Activated CD8-positive, alpha-beta T cell treated with anti-CD3 and anti-CD28 coated beads, Interleukin-2, amount 10 ng/mL, durations not matched to agents 7 days and 5 days (primary cell): ENCODE measurements around the gene CD177. TPM values are rescaled to one million over a fixed set of nuclear protein-coding genes. Genes with fewer than 3 reads are reported as not detected.
"Not testable (repeated sequence)": the region's sequence is repeated elsewhere in the genome, so short reads cannot be mapped to it uniquely, and the experiment has no call there.

Experiments
- ATAC-seq: fragments of 150-1000 bp; cut with Tn5 transposase; one replicate; pipeline ENCODE4 v1.10.0; 2021; ENCODE audit warnings: moderate library complexity
- CTCF ChIA-PET: fragments of 350-600 bp; sonication (Branson Sonifier 250); formaldehyde crosslinking; loops from one replicate; lab custom pipeline; 2021; ENCODE audit warnings: antibody characterized with exemption; lab: Charles Lee
- POLR2A ChIA-PET: fragments of 350-600 bp; sonication (Branson Sonifier 250); formaldehyde crosslinking; loops from one replicate; lab custom pipeline; 2021; ENCODE audit warnings: antibody characterized with exemption; lab: Charles Lee
- DNase-seq: peaks from one replicate; pipeline ENCODE4 v3.0.0-alpha.2; 2020
- H3K27ac Mint-ChIP-seq: one replicate; pipeline ENCODE4 v1.8.0; 2021; ENCODE audit warnings: mild to moderate bottlenecking, mixed read lengths
- H3K27me3 Mint-ChIP-seq: one replicate; pipeline ENCODE4 v1.8.0; 2021; ENCODE audit warnings: low read depth, mixed read lengths
- H3K36me3 Mint-ChIP-seq: one replicate; pipeline ENCODE4 v1.8.0; 2021; ENCODE audit warnings: low read depth, mixed read lengths
- H3K4me1 Mint-ChIP-seq: one replicate; pipeline ENCODE4 v1.8.0; 2021; ENCODE audit warnings: low read depth, mixed read lengths
- H3K4me3 Mint-ChIP-seq: one replicate; pipeline ENCODE4 v1.8.0; 2021; ENCODE audit warnings: mild to moderate bottlenecking, mixed read lengths
- H3K9me3 Mint-ChIP-seq: one replicate; pipeline ENCODE4 v1.8.0; 2022; ENCODE audit warnings: mixed read lengths; ENCODE audit not compliant: insufficient read depth
- total RNA-seq, 2 experiments: library from RNA; stranded (reverse); gene quantifications; one replicate each; pipeline ENCODE4 v1.2.3, GENCODE V29; 2021

CD177 gene
- total RNA-seq, 2 experiments from 2014 or later: not detected

DNA sequence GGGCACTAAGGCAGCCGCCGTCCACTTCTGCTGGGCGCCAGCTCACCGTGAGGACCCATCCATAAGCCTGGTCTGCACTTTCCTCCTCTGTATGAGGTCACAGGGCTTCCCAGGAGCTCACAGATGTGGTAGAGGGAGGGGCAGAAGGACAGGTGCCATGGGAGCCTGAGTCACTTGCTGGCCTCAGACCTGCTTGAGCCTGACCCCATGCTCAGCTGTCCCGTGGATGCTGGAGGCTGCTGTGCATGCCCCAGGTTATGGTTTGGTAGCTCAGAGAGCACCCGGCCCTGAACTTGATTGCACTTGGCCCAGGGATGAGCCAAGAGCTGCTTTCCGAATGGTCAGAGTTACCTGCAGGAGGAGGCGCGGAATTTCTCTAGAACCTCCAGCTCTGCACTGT, 12.2 kb downstream of the CD177 start:
- H3K9me3 Mint-ChIP-seq, ATAC-seq, H3K4me3 Mint-ChIP-seq, H3K27me3 Mint-ChIP-seq, H3K36me3 Mint-ChIP-seq, DNase-seq, H3K4me1 Mint-ChIP-seq, H3K27ac Mint-ChIP-seq, CTCF ChIA-PET, POLR2A ChIA-PET: not testable (repeated sequence)

DNA sequence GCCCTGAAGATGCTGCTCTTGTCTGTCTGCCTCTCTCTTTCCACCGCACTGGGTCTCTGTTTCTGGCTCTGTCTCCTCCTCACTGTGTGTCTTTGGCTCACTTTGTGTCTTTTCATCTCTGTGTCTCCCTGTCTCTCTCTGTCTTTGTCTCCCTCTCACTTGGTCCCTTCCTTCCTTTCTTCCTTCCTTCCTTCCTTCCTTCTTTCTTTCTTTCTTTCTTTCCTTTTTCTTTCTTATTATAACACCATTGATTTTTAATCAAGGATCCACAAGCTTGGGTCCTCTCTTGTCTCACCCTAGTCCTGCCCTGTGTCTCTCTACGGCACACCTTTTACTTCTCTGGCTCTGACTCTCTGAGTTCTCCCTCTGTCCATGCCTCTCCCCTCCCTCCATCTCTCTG, 14.3 kb downstream of the CD177 start:
- H3K27ac Mint-ChIP-seq: no peak overlapping the region
- CTCF ChIA-PET: no interaction called here
- H3K36me3 Mint-ChIP-seq: no peaks in the 10 kb centered on the region
- no peaks in the 10 kb centered on the region for H3K9me3 Mint-ChIP-seq
- POLR2A ChIA-PET: no interaction called here
- H3K27me3 Mint-ChIP-seq: no peaks in the 10 kb centered on the region
- DNase-seq (no peak), ATAC-seq (no peak)
- no peak overlapping the region for H3K4me3 Mint-ChIP-seq
- H3K4me1 Mint-ChIP-seq: no peaks in the 10 kb centered on the region

DNA sequence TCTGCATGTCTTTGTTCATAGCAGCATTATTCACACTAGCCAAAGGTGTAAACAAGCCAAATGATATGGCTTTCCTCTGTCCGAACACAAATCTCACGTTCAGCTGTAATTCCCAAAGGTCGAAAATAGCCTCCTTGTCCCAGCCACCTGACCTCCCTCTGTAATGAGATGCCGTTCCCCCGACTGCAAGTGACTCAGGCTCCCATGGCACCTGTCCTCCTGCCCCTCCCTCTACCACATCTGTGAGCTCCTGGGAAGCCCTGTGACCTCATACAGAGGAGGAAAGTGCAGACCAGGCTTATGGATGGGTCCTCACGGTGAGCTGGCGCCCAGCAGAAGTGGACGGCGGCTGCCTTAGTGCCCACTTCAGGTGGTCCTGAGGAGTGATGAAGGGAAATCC, 15.4 kb downstream of the CD177 start:
- H3K9me3 Mint-ChIP-seq, DNase-seq, CTCF ChIA-PET, H3K27me3 Mint-ChIP-seq, H3K27ac Mint-ChIP-seq, POLR2A ChIA-PET, H3K4me1 Mint-ChIP-seq, H3K4me3 Mint-ChIP-seq, ATAC-seq, H3K36me3 Mint-ChIP-seq: not testable (repeated sequence)

DNA sequence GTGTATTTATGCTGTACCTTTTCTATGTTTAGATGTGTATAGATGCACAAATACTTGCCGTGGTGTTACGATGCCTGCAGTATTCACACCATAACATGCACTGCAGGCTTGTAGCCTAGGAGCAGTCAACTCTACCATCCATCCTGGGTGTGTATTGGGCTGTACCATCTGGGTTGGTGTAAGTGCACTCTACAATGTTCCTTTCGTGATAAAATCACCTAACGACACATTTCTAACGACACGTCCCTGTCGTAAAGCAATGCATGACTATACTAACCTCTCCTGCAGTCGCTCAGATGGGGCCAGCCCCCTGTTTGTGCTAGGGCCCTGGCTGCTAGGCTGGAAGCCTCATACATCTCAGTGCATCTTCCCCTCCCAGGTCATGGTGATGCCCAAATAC, 18.4 kb downstream of the CD177 start:
- Mint-ChIP-seq H3K4me3 (no peak overlapping the region), H3K36me3 (no peaks in the 10 kb centered on the region), H3K9me3 (no peaks in the 10 kb centered on the region), H3K27me3 (no peaks in the 10 kb centered on the region), H3K27ac (no peak overlapping the region), H3K4me1 (no peaks in the 10 kb centered on the region)
- ATAC-seq (no peak), DNase-seq (no peak)
- POLR2A ChIA-PET: no interaction called here
- CTCF ChIA-PET: no interaction called here

DNA sequence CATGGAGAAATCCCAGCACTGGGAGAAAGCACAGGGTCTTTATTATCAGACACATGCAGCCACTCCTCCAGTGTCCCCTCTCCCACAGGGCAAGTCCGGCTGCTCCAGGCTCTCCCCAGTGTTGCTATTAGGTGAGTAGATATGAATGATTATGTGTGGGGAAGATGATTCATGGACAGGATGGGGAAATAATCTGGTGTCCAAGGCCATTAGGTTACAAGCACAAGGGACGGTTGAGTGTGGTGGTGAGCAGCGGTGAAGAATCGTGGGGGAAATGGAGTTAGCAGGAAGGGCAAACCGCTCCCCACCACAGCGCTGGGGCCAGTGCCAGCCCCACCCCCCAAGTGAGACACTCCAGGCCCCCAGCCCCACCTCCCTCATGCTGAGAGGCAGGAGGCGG, 19.0 kb downstream of the CD177 start:
- ChIA-PET CTCF (no interaction called here), POLR2A (no interaction called here)
- H3K4me1 Mint-ChIP-seq: no peaks in the 10 kb centered on the region
- ATAC-seq: no peak
- DNase-seq: no peak
- no peak overlapping the region for H3K27ac Mint-ChIP-seq
- no peak overlapping the region for H3K4me3 Mint-ChIP-seq
- H3K36me3 Mint-ChIP-seq: no peaks in the 10 kb centered on the region
- no peaks in the 10 kb centered on the region for H3K9me3 Mint-ChIP-seq
- H3K27me3 Mint-ChIP-seq: no peaks in the 10 kb centered on the region

DNA sequence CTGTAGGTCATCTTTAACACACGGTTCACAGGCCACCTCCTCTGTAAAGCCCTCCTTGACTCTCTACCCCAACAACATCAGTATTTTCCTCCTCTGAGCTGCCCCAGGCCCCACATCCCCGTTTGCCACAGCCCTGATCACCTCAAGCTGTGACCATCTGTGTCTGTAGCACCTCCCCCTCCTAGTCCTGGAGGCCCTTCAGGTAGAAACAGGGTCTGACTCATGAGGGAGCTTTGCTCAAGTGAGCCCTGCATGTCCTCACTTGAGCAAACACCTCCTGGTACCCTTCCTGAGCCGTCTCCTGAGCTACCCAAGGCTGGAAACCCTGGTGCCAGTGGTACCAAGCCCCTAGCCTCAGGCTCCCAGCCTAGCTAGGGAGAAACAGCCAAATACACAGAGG, 24.1 kb downstream of the CD177 start:
- H3K27ac Mint-ChIP-seq, H3K4me3 Mint-ChIP-seq, ATAC-seq, H3K9me3 Mint-ChIP-seq, H3K36me3 Mint-ChIP-seq, H3K4me1 Mint-ChIP-seq, CTCF ChIA-PET, POLR2A ChIA-PET, H3K27me3 Mint-ChIP-seq, DNase-seq: not testable (repeated sequence)

DNA sequence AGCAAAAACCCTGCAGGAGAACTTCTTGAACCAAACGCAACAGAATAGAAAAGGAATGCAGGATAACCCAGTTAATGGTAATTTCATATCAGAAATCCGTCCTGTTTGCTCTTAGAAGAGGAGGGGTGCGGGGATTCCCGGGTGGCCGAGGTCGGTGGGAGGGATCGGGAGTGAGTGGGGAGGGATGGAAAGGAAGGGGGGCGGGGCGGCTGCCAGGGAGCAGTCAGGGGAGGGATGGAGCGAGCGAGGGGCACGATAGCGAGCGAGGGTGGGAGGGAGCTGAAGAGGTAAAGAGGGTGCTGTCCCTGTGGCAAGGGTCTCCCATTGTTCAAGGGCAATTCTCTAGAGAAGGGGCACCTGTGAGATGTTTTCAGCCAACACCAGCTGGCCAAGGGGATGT, 26.5 kb downstream of the CD177 start:
- H3K4me3 Mint-ChIP-seq: no peak overlapping the region
- H3K4me1 Mint-ChIP-seq: no peaks in the 10 kb centered on the region
- no peaks in the 10 kb centered on the region for H3K27me3 Mint-ChIP-seq
- no peak for DNase-seq
- ChIA-PET CTCF (interaction anchor here (1.0 kb wide), 1 partner anchor 139 kb away, joined by 3 read pairs; no protein-coding TSS in a partner anchor), POLR2A (no interaction called here)
- no peak overlapping the region for H3K27ac Mint-ChIP-seq
- ATAC-seq: no peak
- H3K36me3 Mint-ChIP-seq: no peaks in the 10 kb centered on the region
- H3K9me3 Mint-ChIP-seq: no peaks in the 10 kb centered on the region

DNA sequence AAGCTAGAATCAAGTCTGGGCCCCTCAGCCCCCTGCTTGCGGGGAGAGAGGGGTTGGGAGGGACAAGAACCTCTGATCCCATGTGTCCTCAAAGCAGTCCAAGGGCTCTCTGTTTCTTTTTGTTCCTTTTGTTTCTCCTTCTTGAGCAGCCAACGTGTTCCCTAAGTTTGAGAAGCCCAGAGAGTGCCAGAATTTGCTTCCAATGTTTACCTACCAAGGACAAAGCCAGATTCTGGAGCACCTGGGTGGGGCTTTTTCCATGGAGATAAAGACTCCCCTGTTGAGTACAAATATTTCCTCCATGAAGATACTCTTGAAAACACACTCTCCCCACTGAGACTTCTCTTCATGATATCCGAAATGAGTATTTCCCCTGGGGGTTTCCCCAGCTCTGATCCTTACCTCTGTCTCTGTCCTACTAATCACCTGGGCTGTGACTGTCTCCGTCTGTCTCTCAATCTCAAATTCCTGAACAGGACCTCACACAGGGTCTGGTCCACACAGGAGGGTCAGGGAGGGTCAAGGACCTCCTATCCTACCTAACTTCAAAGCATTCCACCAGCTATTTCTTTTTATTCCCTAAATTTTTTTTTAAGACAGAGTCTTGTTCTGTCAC, 27.4 kb downstream of the CD177 start:
- Mint-ChIP-seq H3K27ac (no peak overlapping the region), H3K9me3 (no peaks in the 10 kb centered on the region), H3K4me1 (no peaks in the 10 kb centered on the region), H3K27me3 (no peaks in the 10 kb centered on the region), H3K4me3 (no peak overlapping the region), H3K36me3 (no peaks in the 10 kb centered on the region)
- CTCF ChIA-PET: interaction anchor here (1.0 kb wide), 1 partner anchor 138 kb away, joined by 3 read pairs; no protein-coding TSS in a partner anchor
- no peak for ATAC-seq
- DNase-seq: no peak
- POLR2A ChIA-PET: no interaction called here

DNA sequence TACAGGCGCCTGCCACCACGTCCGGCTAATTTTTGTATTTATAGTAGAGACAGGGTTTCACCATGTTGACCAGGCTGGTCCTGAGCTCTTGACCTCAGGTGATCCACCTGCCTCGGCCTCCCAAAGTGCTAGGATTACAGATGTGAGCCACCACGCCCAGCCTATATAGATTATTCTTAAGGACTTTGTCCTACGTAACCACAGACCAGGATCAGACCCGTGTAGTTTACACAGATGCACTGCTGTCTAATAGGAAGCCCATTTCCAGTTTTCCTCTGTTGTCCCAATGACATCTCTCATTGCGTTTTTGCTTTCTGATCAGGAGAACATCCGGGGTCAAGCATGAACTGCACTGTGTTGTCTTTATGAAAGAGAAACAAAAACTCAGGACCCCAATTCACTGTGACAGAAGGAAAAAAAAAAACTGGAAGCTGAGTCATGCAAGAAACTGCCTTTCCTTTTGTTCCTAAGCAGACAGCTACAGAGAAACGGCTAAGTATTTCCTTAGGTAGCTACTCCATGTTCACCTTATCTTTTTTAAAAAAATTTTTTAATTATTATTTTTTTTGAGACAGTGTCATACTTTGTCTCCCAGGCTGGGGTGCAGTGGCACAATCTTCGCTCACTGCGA, 29.2 kb downstream of the CD177 start:
- H3K27me3 Mint-ChIP-seq, H3K36me3 Mint-ChIP-seq, ATAC-seq, H3K4me1 Mint-ChIP-seq, H3K4me3 Mint-ChIP-seq, POLR2A ChIA-PET, CTCF ChIA-PET, DNase-seq, H3K9me3 Mint-ChIP-seq, H3K27ac Mint-ChIP-seq: not testable (repeated sequence)

DNA sequence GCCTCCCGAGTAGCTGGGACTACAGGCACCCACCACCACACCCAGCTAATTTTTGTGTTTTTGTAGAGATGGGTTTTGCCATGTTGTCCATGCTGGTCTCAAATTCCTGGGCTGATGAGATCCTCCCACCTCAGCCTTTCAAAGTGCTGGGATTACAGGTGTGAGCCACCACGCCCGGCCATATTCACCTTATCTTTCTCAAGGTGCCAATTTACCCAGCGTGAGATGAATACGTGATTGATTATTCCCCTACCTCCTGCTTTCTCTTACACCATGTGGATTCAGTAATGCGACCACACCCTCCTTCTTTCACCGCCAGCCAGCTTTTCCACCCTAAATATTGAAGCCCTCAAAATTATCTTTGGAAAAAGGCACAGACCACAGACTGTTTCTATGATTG, 29.8 kb downstream of the CD177 start:
- H3K27me3 Mint-ChIP-seq, H3K9me3 Mint-ChIP-seq, ATAC-seq, POLR2A ChIA-PET, H3K27ac Mint-ChIP-seq, CTCF ChIA-PET, DNase-seq, H3K4me1 Mint-ChIP-seq, H3K36me3 Mint-ChIP-seq, H3K4me3 Mint-ChIP-seq: not testable (repeated sequence)

DNA sequence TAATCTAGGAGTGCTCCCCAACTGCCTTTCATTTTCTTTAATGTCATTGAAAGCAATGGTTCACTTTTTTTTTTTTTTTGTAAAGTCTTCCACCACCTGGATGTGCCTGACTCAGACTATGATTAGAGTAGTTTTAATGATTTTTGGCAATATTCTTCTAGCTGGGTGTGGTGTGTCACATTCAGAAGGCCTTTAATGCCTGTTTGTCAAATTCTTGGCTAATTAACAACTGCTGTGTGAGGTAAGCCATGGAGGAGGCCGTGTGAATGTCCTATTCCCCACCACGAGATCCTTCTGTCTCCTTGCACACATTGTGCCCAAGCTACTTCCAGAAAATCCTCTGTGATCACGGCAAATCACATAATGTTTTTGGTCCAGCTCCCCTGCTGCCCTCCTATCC, 30.3 kb downstream of the CD177 start:
- H3K36me3 Mint-ChIP-seq, POLR2A ChIA-PET, ATAC-seq, H3K27ac Mint-ChIP-seq, H3K4me3 Mint-ChIP-seq, H3K4me1 Mint-ChIP-seq, H3K9me3 Mint-ChIP-seq, H3K27me3 Mint-ChIP-seq, CTCF ChIA-PET, DNase-seq: not testable (repeated sequence)

DNA sequence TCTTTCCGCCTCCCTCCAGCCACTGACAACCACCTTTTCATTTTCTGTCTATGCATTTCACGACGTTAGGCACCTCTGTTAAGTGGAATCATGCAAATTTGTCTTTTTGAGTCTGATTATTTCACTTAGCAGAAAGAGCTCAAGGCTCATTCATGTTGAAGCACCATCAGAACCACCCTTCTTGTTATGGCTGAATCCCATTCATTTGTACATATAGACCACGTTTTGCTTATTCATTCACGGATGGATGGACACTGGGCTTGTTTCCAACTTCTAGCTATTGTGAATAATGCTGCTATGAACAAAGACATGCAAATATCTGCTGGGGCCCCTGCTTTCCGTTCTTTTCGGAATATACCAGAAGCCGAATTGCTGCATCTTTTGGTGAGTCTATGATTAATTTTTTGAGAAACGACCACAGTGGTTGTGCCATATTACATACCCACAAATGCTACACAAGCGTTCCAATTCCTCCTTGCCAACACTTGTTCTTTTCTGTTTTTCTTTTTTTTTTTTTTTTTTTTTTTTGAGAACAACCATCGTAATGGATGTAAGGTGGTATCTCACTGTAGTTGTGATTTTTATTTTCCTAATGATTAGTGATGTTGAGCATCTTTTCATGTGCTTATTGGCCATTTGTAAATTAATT, 37.5 kb downstream of the CD177 start:
- ATAC-seq, H3K27ac Mint-ChIP-seq, H3K4me3 Mint-ChIP-seq, H3K36me3 Mint-ChIP-seq, CTCF ChIA-PET, H3K4me1 Mint-ChIP-seq, H3K9me3 Mint-ChIP-seq, DNase-seq, POLR2A ChIA-PET: not testable (repeated sequence)
- peaks cover 14% of the 10 kb centered on the region for H3K27me3 Mint-ChIP-seq
